HCT116 (cell line): ENCODE results near the gene PFDN2. TPM values are rescaled to one million over a fixed set of nuclear protein-coding genes. Genes with fewer than 3 reads are reported as not detected.

Experiments used
- ATAC-seq: fragments of 200-7000 bp; cut with Tn5 transposase; 2 replicates; pipeline ENCODE4 v1.9.1; 2020; ENCODE audit warnings: mild to moderate bottlenecking, moderate library complexity
- BruUV-seq: library from RNA; stranded (reverse); fragments of 400-500 nt; replicated peaks from 2 replicates; lab custom pipeline; 2021; lab: Mats Ljungman, UMichigan
- CTCF ChIA-PET: fragments of 300-600 bp; sonication (Branson Sonifier 250); formaldehyde crosslinking; loops from one replicate; lab custom pipeline; 2021; ENCODE audit warnings: antibody characterized with exemption; lab: Charles Lee
- POLR2A ChIA-PET: fragments of 300-600, 350-600 bp; sonication (Branson Sonifier 250); formaldehyde crosslinking; loops from one replicate; lab custom pipeline; 2021; ENCODE audit warnings: antibody characterized with exemption; lab: Charles Lee
- RAD21 ChIA-PET, 2 experiments: fragments of 300-600 bp; sonication (Branson Sonifier 250); formaldehyde crosslinking; loops; one replicate each; lab custom pipeline; 2023; ENCODE audit warnings: low total read pairs in 2 of 2; ENCODE audit not compliant: uncharacterized antibody in 2 of 2, unreplicated experiment in 2 of 2, low non-redundant PET in 1 of 2; lab: Charles Lee
- DNase-seq: peaks from one replicate; pipeline ENCODE4 v3.0.0-alpha.2; 2010; ENCODE audit warnings: low read depth, low spot score
- H2AFZ ChIP-seq: fragments of 200-600 bp; shearing (Covaris generic), sonication (generic); 2 replicates; pipeline ENCODE4 v1.6.1; 2017; ENCODE audit warnings: low read depth, mixed run types, mixed read lengths, antibody characterized with exemption, low read length; ENCODE audit not compliant: poor library complexity, severe bottlenecking
- H3K27ac ChIP-seq: 2 replicates; pipeline ENCODE4 v1.5.1; 2012; ENCODE audit warnings: low read depth, low read length
- H3K27me3 ChIP-seq: fragments of 200-600 bp; sonication (generic); 2 replicates; pipeline ENCODE4 v1.6.1; 2016; ENCODE audit warnings: mixed run types, low read length, mixed read lengths; ENCODE audit not compliant: insufficient read depth
- H3K36me3 ChIP-seq, 2 experiments: fragments of 200-500 bp in 1 of 2; fragments of 200-600 bp in 1 of 2; sonication (Bioruptor generic) in 1 of 2; sonication (generic) in 1 of 2; 2 replicates each; pipeline versions ENCODE4 v1.5.1 to v1.6.1; 2014 to 2016; ENCODE audit warnings: low read length in 2 of 2, inconsistent platforms in 1 of 2, mixed read lengths in 1 of 2, mixed run types in 1 of 2; ENCODE audit not compliant: insufficient read depth in 2 of 2, control insufficient read depth in 1 of 2
- H3K4me1 ChIP-seq, 2 experiments: fragments of 200-600 bp in 1 of 2; sonication (generic) in 1 of 2; 2 replicates each; pipeline versions ENCODE4 v1.5.1 to v1.6.1; 2012 to 2017; ENCODE audit warnings: low read length in 2 of 2, inconsistent platforms in 1 of 2, mild to moderate bottlenecking in 1 of 2, mixed read lengths in 1 of 2, mixed run types in 1 of 2, moderate library complexity in 1 of 2; ENCODE audit not compliant: insufficient read depth in 2 of 2, control insufficient read depth in 1 of 2
- H3K4me2 ChIP-seq: fragments of 200-600 bp; sonication (generic); 2 replicates; pipeline ENCODE4 v1.6.1; 2017; ENCODE audit warnings: mixed run types, low read length, mixed read lengths
- H3K4me3 ChIP-seq, 2 experiments: fragments of 200-600 bp in 1 of 2; sonication (generic) in 1 of 2; replicated peaks in 1 of 2; 2 replicates each; pipeline ENCODE4 v1.5.1; 2011 to 2016; ENCODE audit warnings: low read length in 2 of 2, control low read depth in 1 of 2, low read depth in 1 of 2, mild to moderate bottlenecking in 1 of 2, mixed read lengths in 1 of 2, mixed run types in 1 of 2
- H3K79me2 ChIP-seq: fragments of 200-600 bp; sonication (generic); 2 replicates; pipeline ENCODE4 v1.6.1; 2017; ENCODE audit warnings: mild to moderate bottlenecking, mixed run types, low read length, moderate library complexity, mixed read lengths; ENCODE audit not compliant: insufficient read depth
- H3K9ac ChIP-seq: fragments of 200-600 bp; sonication (generic); 2 replicates; pipeline ENCODE4 v1.6.1; 2016; ENCODE audit warnings: low read length, mixed read lengths
- H3K9me2 ChIP-seq: fragments of 200-600 bp; sonication (generic), shearing (Covaris generic); 2 replicates; pipeline ENCODE4 v1.6.1; 2017; ENCODE audit warnings: mixed run types, mild to moderate bottlenecking, moderate library complexity; ENCODE audit not compliant: insufficient read depth
- H3K9me3 ChIP-seq, 2 experiments: fragments of 200-500 bp in 1 of 2; fragments of 200-600 bp in 1 of 2; sonication (Bioruptor generic) in 1 of 2; sonication (generic) in 1 of 2; 2 replicates each; pipeline ENCODE4 v1.6.1; 2014 to 2017; ENCODE audit warnings: low read length in 2 of 2, mixed read lengths in 2 of 2, inconsistent platforms in 1 of 2, low read depth in 1 of 2, mild to moderate bottlenecking in 1 of 2, mixed run types in 1 of 2, moderate library complexity in 1 of 2; ENCODE audit not compliant: control insufficient read depth in 1 of 2, insufficient read depth in 1 of 2
- H4K20me1 ChIP-seq: fragments of 200-600 bp; sonication (generic), shearing (Covaris generic); 2 replicates; pipeline ENCODE4 v1.6.1; 2017; ENCODE audit warnings: mixed run types, mild to moderate bottlenecking, moderate library complexity; ENCODE audit not compliant: insufficient read depth
- SP1 ChIP-seq: IDR thresholded peaks from 2 replicates; pipeline ENCODE4 v1.6.1; 2012; ENCODE audit warnings: low read depth
- intact Hi-C: fragments of 100-400 bp; cut with micrococcal nuclease; formaldehyde crosslinking; loops from 2 replicates; pipeline ENCODE4 v1.10.0; 2022
- total RNA-seq: library from RNA; stranded (reverse); gene quantifications from one replicate; pipeline ENCODE4 v1.2.1, GENCODE V29; 2021; ENCODE audit not compliant: unreplicated experiment
- TF ChIP-seq, protein P1 (sequence below), 3 experiments: fragments of 200-600 bp in 1 of 3; sonication (generic) in 1 of 3; IDR thresholded peaks in 2 of 3; conservative IDR thresholded peaks in 1 of 3; 2 replicates each; pipeline ENCODE4 v1.5.1; 2012 to 2017; ENCODE audit warnings: low read depth in 2 of 3, low read length in 2 of 3, antibody characterized with exemption in 1 of 3, borderline replicate concordance in 1 of 3, control low read depth in 1 of 3, mild to moderate bottlenecking in 1 of 3, mixed read lengths in 1 of 3, mixed run types in 1 of 3, moderate library complexity in 1 of 3; ENCODE audit not compliant: insufficient read depth in 1 of 3

The PFDN2 gene
- total RNA-seq, 1 experiment from 2014 or later = 179 TPM

DNA sequence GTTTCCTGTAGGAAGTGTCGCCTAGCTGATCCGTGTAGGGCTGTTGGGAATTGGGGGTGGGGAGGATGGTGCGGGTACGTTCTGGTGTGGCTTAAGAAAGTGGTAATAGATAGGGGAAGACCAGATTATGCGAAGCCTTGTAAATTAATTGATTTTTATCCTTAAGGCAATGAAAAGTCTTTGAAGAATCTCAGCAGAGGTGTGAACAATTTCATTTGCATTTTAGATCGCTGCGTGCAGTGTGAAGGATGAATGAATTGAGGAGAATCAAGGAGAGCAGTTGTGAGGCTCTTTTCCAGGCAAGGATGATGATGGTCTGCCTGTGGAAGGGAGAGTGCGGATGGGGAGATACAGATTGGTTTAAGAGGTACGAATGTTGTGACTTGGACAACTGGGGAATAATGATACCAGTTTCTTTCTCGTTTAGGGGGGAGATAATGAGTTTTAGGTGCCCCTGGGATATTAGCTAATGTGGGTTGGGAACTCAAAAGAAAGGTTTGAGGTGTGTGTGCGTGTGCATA is 15.4 kb upstream of the PFDN2 start:
- Histone ChIP-seq H2AFZ (no peak overlapping the region), H3K4me2 (peak overlapping the region; percentile 89), H4K20me1 (no peaks in the 10 kb centered on the region), H3K27me3 (no peaks in the 10 kb centered on the region), H3K79me2 (peaks cover 50% of the 10 kb centered on the region), H3K9ac (peak overlapping the region; percentile 81), H3K27ac (peak overlapping the region; percentile 91), H3K36me3 (peaks cover 13 to 15% of the 10 kb centered on the region in 2 experiments; a peak in 3 of 4 replicates), H3K9me2 (no peaks in the 10 kb centered on the region), H3K4me1 (peaks cover 10 to 20% of the 10 kb centered on the region in 2 experiments; a peak in 3 of 4 replicates), H3K4me3 (peak overlapping the region; percentile 81 to 85), H3K9me3 (no peaks in the 10 kb centered on the region)
- ATAC-seq = peak; percentile 61
- RAD21 ChIA-PET = interaction anchor here in 1 of 2 experiments (1.2 kb wide), 1 partner anchor 16 kb away, joined by 3 read pairs; the partner anchor contains the start of genes NIT1 and PFDN2
- POLR2A ChIA-PET = interaction anchor here (0.9 to 2.6 kb wide), 13 partner anchors 10 to 135 kb away, joined by 3 to 16 read pairs (median 4); partner anchors contain the start of genes F11R, NIT1, PFDN2 and PPOX
- CTCF ChIA-PET = interaction anchor here (1.0 to 1.4 kb wide), 4 partner anchors 15 to 92 kb away, joined by 3 to 7 read pairs (median 4); partner anchors contain the start of genes NIT1, PFDN2, PPOX and TOMM40L
- DNase-seq = no peak
- BruUV-seq = TSS peak; percentile 89
- intact Hi-C loops = loop anchor here (2.0 kb wide), 1 partner anchor 14 kb away; the partner anchor contains the start of genes NIT1 and PFDN2
- peak; percentile 8; the same call in 1 of the 2 replicates for TF ChIP-seq SP1
- TF ChIP-seq, protein P1, sequence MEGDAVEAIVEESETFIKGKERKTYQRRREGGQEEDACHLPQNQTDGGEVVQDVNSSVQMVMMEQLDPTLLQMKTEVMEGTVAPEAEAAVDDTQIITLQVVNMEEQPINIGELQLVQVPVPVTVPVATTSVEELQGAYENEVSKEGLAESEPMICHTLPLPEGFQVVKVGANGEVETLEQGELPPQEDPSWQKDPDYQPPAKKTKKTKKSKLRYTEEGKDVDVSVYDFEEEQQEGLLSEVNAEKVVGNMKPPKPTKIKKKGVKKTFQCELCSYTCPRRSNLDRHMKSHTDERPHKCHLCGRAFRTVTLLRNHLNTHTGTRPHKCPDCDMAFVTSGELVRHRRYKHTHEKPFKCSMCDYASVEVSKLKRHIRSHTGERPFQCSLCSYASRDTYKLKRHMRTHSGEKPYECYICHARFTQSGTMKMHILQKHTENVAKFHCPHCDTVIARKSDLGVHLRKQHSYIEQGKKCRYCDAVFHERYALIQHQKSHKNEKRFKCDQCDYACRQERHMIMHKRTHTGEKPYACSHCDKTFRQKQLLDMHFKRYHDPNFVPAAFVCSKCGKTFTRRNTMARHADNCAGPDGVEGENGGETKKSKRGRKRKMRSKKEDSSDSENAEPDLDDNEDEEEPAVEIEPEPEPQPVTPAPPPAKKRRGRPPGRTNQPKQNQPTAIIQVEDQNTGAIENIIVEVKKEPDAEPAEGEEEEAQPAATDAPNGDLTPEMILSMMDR (IDR thresholded peaks at IDR 0.05 in 2 of 3, conservative IDR thresholded peaks at IDR 0.05 in 1 of 3; ENCODE audit: borderline replicate concordance in 1 of 3, insufficient read depth in 1 of 3, low read depth in 2 of 3, low read length in 2 of 3) = no peak
